ENCODE results near the gene CPXM2. TPM values are rescaled to one million over a fixed set of nuclear protein-coding genes. Genes with fewer than 3 reads are reported as not detected.

CPXM2 gene
- total and polyA plus RNA-seq, 2 experiments from 2014 or later = 3.7 to 4.9 TPM

DNA sequence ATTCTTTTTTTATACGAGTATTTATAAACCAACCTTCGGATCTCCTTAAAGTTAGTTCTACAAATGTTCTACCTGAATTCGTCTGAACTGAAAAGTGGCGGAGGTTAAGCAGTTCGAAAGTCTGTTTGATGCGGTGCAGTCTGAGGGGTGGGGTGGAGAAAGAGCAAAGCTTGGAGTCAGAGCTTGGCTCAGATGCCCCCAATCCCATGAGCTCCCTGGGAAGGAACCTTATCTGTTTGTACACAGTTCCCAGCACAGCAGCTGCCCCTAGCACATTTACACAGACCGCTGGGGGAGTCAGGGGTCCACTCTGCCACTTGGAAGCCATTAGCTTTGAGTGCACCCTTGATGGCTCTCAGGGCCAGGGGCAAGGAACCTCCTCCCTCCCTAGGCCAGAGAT, 30.8 kb downstream of the CPXM2 start:
- TF ChIP-seq EZH2phosphoT487 (IDR thresholded peaks at IDR 0.05; ENCODE audit: low read depth, severe bottlenecking, unreplicated experiment) (no peak), EZH2 (IDR thresholded peaks at IDR 0.05; ENCODE audit: borderline replicate concordance) (no peak)
- TF ChIP-seq, protein P1, sequence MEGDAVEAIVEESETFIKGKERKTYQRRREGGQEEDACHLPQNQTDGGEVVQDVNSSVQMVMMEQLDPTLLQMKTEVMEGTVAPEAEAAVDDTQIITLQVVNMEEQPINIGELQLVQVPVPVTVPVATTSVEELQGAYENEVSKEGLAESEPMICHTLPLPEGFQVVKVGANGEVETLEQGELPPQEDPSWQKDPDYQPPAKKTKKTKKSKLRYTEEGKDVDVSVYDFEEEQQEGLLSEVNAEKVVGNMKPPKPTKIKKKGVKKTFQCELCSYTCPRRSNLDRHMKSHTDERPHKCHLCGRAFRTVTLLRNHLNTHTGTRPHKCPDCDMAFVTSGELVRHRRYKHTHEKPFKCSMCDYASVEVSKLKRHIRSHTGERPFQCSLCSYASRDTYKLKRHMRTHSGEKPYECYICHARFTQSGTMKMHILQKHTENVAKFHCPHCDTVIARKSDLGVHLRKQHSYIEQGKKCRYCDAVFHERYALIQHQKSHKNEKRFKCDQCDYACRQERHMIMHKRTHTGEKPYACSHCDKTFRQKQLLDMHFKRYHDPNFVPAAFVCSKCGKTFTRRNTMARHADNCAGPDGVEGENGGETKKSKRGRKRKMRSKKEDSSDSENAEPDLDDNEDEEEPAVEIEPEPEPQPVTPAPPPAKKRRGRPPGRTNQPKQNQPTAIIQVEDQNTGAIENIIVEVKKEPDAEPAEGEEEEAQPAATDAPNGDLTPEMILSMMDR (IDR thresholded peaks at IDR 0.05; ENCODE audit: poor library complexity) = no peak
- Histone ChIP-seq H3K4me1 (ENCODE audit: insufficient read depth) (peaks cover 12% of the 10 kb centered on the region), H3K4me3 (no peak overlapping the region), H4K20me1 (ENCODE audit: insufficient read depth, poor library complexity, severe bottlenecking) (no peaks in the 10 kb centered on the region), H3K27ac (no peak overlapping the region), H3K4me2 (no peak overlapping the region), H3K9me3 (ENCODE audit: low read depth) (no peaks in the 10 kb centered on the region), H3K36me3 (replicated peaks; ENCODE audit: insufficient read depth, low read depth) (no peaks in the 10 kb centered on the region), H3K27me3 (no peaks in the 10 kb centered on the region), H3K9me2 (replicated peaks; ENCODE audit: insufficient read depth) (no peaks in the 10 kb centered on the region), H3K79me2 (no peaks in the 10 kb centered on the region), H2AFZ (no peak overlapping the region)
- WGBS (ENCODE audit: low lambda C conversion rate, missing lambda C conversion rate) = 89% methylated on average over 7 of the region's 7 CpGs
- DNase-seq (ENCODE audit: low spot score) = no peak

DNA sequence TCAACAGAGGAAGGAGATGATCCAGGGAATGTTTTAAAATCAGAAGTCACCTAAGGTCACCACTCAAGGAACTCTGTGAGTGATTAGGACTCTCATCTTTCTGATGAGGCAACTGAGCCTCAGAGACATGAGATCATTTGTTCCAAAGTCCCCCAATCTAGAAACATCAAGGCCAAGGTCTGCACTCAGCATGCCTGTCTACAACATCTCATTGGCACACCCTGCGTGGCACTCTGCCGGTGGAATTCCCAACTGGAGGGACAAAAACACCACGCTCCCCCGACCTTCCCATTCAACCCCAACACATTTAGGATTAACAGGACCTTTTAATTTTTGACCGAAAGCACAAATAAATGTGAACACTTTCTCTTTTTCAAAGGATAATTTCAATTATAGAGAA, 31.4 kb downstream of the CPXM2 start:
- TF ChIP-seq EZH2phosphoT487 (IDR thresholded peaks at IDR 0.05; ENCODE audit: low read depth, severe bottlenecking, unreplicated experiment) = no peak
- Histone ChIP-seq H3K27me3 (no peaks in the 10 kb centered on the region), H2AFZ (no peak overlapping the region), H3K4me3 (no peak overlapping the region), H3K36me3 (replicated peaks; ENCODE audit: insufficient read depth, low read depth) (no peaks in the 10 kb centered on the region), H3K4me1 (ENCODE audit: insufficient read depth) (peaks cover 12% of the 10 kb centered on the region), H3K79me2 (no peaks in the 10 kb centered on the region), H4K20me1 (ENCODE audit: insufficient read depth, poor library complexity, severe bottlenecking) (no peaks in the 10 kb centered on the region), H3K9me2 (replicated peaks; ENCODE audit: insufficient read depth) (no peaks in the 10 kb centered on the region), H3K27ac (no peak overlapping the region), H3K4me2 (no peak overlapping the region), H3K9me3 (ENCODE audit: low read depth) (no peaks in the 10 kb centered on the region)
- 95% methylated on average over 5 of the region's 5 CpGs for WGBS (ENCODE audit: low lambda C conversion rate, missing lambda C conversion rate)
- no peak for DNase-seq (ENCODE audit: low spot score)

DNA sequence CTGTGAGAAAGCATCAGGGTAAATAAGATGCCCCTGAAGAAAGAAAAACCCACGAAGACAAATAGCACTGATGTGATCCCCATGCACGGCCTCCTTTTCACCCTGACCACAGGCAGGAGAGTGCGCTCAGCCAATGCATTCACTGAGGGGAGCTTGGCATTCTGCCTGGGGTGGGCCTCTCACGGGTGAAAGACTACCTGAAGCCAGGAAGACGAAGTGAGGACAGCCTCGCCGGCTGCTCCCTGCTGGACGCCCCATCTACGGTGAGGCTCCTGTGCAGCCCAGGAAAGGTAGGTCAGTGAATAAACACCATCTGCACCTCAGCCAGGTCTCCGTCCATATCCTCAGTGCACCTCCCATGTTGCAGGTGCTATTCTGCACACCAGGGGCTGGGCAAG, 32.0 kb downstream of the CPXM2 start:
- Histone ChIP-seq H4K20me1 (ENCODE audit: insufficient read depth, poor library complexity, severe bottlenecking) (no peaks in the 10 kb centered on the region), H2AFZ (no peak overlapping the region), H3K27ac (no peak overlapping the region), H3K36me3 (replicated peaks; ENCODE audit: insufficient read depth, low read depth) (no peaks in the 10 kb centered on the region), H3K27me3 (no peaks in the 10 kb centered on the region), H3K9me3 (ENCODE audit: low read depth) (no peaks in the 10 kb centered on the region), H3K4me3 (no peak overlapping the region), H3K9me2 (replicated peaks; ENCODE audit: insufficient read depth) (no peaks in the 10 kb centered on the region), H3K4me2 (no peak overlapping the region), H3K4me1 (ENCODE audit: insufficient read depth) (peaks cover 12% of the 10 kb centered on the region), H3K79me2 (no peaks in the 10 kb centered on the region)
- TF ChIP-seq, protein P1 (IDR thresholded peaks at IDR 0.05; ENCODE audit: poor library complexity) = no peak
- TF ChIP-seq EZH2 (IDR thresholded peaks at IDR 0.05; ENCODE audit: borderline replicate concordance) = no peak
- TF ChIP-seq EZH2phosphoT487 (IDR thresholded peaks at IDR 0.05; ENCODE audit: low read depth, severe bottlenecking, unreplicated experiment) = no peak
- DNase-seq (ENCODE audit: low spot score) = no peak
- WGBS (ENCODE audit: low lambda C conversion rate, missing lambda C conversion rate) = 90% methylated on average over 10 of the region's 10 CpGs

DNA sequence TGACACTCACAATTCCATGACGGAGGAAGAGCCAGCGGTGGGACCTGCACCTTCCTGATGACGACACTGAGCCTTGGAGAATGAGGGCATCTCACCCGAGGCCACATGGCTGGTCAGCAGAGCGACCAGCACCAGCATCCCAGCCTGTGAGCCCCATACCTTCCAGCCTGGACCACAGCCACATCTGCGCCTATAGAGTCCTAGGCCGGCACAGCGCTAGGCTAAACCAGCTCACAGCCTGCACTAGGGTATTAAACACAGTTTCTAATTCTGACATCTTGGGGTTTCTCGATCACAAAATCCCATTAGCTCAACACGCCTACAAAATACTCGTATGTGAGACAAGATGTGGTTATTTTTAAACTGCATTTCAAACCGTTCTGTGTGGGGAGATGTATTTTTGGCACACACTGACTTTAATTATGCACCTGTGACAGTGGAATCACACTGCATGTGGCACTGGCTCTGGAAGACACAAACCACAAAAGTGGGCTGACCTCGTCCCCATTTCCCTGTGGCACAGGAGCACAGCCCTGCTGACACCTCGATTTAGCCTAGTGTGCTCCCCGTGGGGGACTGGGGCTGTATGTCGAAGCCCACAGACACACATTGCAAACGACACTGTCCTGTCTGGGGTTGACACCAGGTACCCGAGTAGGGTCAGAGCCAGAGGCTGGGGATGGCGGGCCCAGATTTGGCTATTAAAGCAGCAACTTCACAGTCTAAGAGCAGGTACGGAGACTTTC, 32.5 kb downstream of the CPXM2 start:
- Histone ChIP-seq H3K9me2 (replicated peaks; ENCODE audit: insufficient read depth) (no peaks in the 10 kb centered on the region), H3K27me3 (no peaks in the 10 kb centered on the region), H3K9me3 (ENCODE audit: low read depth) (no peaks in the 10 kb centered on the region), H3K4me2 (no peak overlapping the region), H3K4me3 (no peak overlapping the region), H3K27ac (peak overlapping the region; percentile 84), H3K4me1 (ENCODE audit: insufficient read depth) (peaks cover 12% of the 10 kb centered on the region), H2AFZ (no peak overlapping the region), H3K79me2 (no peaks in the 10 kb centered on the region), H4K20me1 (ENCODE audit: insufficient read depth, poor library complexity, severe bottlenecking) (no peaks in the 10 kb centered on the region), H3K36me3 (replicated peaks; ENCODE audit: insufficient read depth, low read depth) (no peaks in the 10 kb centered on the region)
- no peak for TF ChIP-seq EZH2phosphoT487 (IDR thresholded peaks at IDR 0.05; ENCODE audit: low read depth, severe bottlenecking, unreplicated experiment)
- no peak for TF ChIP-seq EZH2 (IDR thresholded peaks at IDR 0.05; ENCODE audit: borderline replicate concordance)
- no peak for DNase-seq (ENCODE audit: low spot score)
- 90% methylated on average over 20 of the region's 20 CpGs for WGBS (ENCODE audit: low lambda C conversion rate, missing lambda C conversion rate)
